Measurements from ENCODE around the gene PLA1A.
"Not testable (repeated sequence)": the region's sequence is repeated elsewhere in the genome, so short reads cannot be mapped to it uniquely, and the experiment has no call there.

Gene PLA1A

DNA sequence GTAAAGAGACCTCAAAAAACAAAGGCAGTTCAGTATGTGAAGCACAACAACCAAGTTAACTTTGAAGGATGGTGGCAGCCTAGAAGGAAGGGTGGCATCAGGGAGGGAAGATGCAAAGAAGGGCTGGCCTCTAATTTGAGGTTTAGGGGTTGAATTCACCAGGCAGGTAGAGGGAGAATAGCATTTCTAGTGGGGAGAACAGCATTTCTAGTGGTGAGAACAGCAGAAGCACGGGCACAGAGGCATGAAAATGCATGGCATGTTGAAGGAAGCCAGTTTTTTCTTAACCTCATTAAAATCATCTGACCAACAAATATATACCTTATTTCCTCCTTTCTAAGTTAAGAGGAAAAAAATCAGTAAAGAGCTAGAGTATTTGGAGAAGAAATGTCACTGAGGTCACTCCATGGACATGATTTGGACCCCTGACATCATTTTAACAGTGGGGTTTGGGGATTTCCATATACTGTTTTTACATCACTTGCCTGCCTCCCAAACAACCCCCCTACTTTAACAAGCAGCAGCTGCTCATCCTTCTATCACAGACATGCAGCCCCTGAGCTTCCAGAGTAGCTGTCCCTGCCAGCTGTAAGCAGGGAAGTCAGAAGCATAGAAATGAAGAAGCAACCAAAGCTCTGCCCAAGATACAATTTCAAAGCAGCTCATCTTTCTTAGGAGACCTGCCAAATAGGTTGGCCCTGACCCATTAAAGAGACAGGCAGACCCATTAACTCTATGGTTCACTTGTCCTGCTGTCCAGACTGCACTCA is 65.1 kb downstream of the PLA1A start:
- no peak for DNase-seq (ENCODE audit: low read depth in 2 of 2)

DNA sequence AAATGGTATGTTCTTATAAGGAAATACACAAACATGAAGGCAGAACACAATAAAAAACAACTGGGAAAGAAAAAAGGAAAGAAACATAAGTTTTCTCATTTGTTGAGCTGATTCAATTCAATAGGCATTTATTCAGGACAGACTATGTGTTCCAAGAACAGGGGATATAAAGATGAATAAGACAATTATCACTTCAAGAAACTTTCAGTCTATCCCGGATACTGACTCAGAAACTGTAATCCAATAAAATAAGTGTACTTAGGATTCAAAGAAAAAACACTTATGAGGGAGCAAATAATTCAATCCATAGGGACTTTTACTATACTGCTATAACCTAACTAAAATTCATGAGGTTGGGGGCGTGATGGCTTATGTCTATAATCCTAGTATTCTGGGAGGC is 66.2 kb downstream of the PLA1A start:
- no peak for DNase-seq (ENCODE audit: low read depth in 2 of 2)

DNA sequence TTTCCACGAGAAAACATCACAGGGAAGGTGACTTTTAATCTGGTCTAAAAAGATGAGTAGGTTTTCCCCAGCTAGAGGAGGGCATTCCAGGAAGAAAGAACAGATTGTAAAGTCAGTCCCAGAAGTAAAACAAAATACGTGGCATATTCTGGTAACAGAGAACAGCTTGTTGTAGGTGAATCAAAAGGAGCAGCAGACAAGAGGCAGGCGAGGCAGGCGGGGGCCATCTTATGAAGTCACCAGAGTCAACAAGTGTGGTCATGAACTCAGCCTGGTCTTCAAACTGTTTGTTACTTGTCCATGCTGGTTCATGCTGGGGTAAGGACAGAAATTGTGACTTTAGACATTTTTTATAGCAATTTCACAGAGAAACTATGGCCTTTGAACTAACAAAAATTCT is 66.7 kb downstream of the PLA1A start:
- DNase-seq (ENCODE audit: low read depth in 2 of 2), result no peak

GRCh38 chr3:119664850-119665379 is 67.2 kb downstream of the PLA1A start:
- no peak for DNase-seq (ENCODE audit: low read depth in 2 of 2)

GRCh38 chr3:119665954-119666559 is 68.4 kb downstream of the PLA1A start:
- DNase-seq (ENCODE audit: low read depth in 2 of 2), result no peak

- no peak for DNase-seq (ENCODE audit: low read depth in 2 of 2)
These were observed 72.4 kb downstream of the PLA1A start for GRCh38 chr3:119669906-119670570.

DNA sequence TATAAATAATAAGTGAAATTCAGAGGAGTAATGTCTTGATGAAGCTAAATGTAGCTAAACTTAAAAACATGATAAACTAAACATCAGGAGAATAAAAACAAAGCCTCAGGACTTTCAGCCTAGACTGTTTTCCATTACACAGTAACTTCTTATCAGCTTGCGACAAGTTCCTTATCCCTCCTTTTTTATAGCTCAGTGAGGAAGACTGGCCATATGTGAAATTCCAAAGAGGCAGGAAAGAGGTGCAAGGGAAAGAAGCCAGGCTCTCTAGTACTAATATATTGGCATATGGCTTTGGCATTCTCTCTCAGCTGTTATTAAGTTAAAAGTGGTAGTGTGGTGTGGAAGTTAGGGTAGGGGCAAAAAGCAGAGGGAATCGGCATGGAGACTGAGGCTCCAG is 75.1 kb downstream of the PLA1A start:
- DNase-seq (ENCODE audit: low read depth in 2 of 2), result no peak

DNA sequence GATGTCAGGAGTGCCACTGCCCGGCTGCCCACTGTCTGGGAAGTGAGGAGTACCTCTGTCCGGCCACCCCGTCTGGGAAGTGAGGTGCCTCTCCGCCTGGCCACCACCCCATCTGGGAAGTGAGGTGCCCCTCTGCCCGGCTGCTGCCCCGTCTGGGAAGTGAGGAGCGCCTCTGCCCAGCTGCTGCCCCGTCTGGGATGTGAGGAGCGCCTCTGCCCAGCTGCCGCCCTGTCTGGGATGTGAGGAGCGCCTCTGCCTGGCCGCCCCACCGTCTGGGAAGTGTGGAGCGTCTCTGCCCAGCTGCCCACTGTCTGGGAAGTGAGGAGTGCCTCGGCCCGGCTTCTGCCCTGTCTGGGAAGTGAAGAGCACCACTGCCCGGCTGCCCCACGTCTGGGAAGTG is 76.2 kb downstream of the PLA1A start:
- DNase-seq (ENCODE audit: low read depth in 2 of 2), result no peak

- DNase-seq (ENCODE audit: low read depth in 2 of 2), result no peak
These were observed 77.6 kb downstream of the PLA1A start for GRCh38 chr3:119675188-119675874.

DNA sequence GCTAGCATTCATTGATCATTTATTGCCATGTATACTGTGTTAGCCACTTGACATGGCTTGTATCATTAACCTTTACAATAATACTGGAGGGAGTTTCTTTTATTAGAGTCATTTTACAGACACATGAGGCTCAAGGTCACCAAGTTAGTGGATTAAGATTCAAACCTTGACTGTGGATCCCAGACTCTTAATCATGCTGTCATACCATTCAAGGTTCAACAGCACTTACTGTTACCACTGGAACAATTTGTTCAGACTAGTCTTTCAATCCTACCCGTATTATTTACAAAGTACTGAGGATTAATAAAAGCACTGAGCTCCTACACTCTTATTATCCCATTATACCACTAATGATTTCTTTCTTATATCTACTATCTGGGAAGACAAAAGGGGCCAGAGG is 78.3 kb downstream of the PLA1A start:
- DNase-seq (ENCODE audit: low read depth in 2 of 2), result no peak

GRCh38 chr3:119676771-119677640 is 79.3 kb downstream of the PLA1A start, which contains the start of gene COX17:
Gene COX17 (minus strand): TSS chr3:119677406. CDS start chr3:119677310, 96 bp downstream.
- peak; percentile 87 to 92 for DNase-seq (ENCODE audit: low read depth in 2 of 2)

- DNase-seq (ENCODE audit: low read depth in 2 of 2), result no peak
These were observed 79.9 kb downstream of the PLA1A start for GRCh38 chr3:119677641-119677934.

- not testable (repeated sequence) for DNase-seq (ENCODE audit: low read depth in 2 of 2)
These were observed 80.5 kb downstream of the PLA1A start for GRCh38 chr3:119678209-119678608.
